Naive B cell (primary cell): ENCODE measurements around the gene FAM222B. TPM values are rescaled to one million over a fixed set of nuclear protein-coding genes. Genes with fewer than 3 reads are reported as not detected.
"Not testable (repeated sequence)": the region's sequence is repeated elsewhere in the genome, so short reads cannot be mapped to it uniquely, and the experiment has no call there.

Experiments
- ATAC-seq, 2 donors: fragments of 150-1000 bp; cut with Tn5 transposase; 2 replicates each; pipeline ENCODE4 v1.10.0; 2021; ENCODE audit warnings: low read depth in 2 of 2, mild to moderate bottlenecking in 2 of 2, moderate library complexity in 2 of 2
- DNase-seq: peaks from one replicate; pipeline ENCODE4 v3.0.0; 2022
- H3K27ac Mint-ChIP-seq, 6 donors: one replicate each; pipeline ENCODE4 v1.8.0; 2020 to 2022; ENCODE audit warnings: mild to moderate bottlenecking in 6 of 6, mixed read lengths in 6 of 6, moderate library complexity in 5 of 6, inconsistent platforms in 2 of 6
- H3K27me3 Mint-ChIP-seq, 3 donors: one replicate each; pipeline ENCODE4 v1.8.0; 2021 to 2022; ENCODE audit warnings: mixed read lengths in 3 of 3, mild to moderate bottlenecking in 1 of 3
- H3K36me3 Mint-ChIP-seq, 2 donors: one replicate each; pipeline ENCODE4 v1.8.0; 2020 to 2022; ENCODE audit warnings: mixed read lengths in 2 of 2, inconsistent platforms in 1 of 2, mild to moderate bottlenecking in 1 of 2
- H3K4me1 Mint-ChIP-seq, 3 donors: one replicate each; pipeline ENCODE4 v1.8.0; 2020 to 2022; ENCODE audit warnings: mixed read lengths in 3 of 3, inconsistent platforms in 1 of 3, mild to moderate bottlenecking in 1 of 3, moderate library complexity in 1 of 3
- H3K4me3 Mint-ChIP-seq, 8 donors: one replicate each; pipeline ENCODE4 v1.8.0; 2020 to 2022; ENCODE audit warnings: mild to moderate bottlenecking in 8 of 8, mixed read lengths in 8 of 8, moderate library complexity in 8 of 8, inconsistent platforms in 2 of 8
- H3K9me3 Mint-ChIP-seq, 7 donors: one replicate each; pipeline ENCODE4 v1.8.0; 2020 to 2022; ENCODE audit warnings: mixed read lengths in 7 of 7, mild to moderate bottlenecking in 5 of 7, inconsistent platforms in 2 of 7, moderate library complexity in 1 of 7
- polyA plus RNA-seq, 6 donors: library from polyadenylated mRNA; unstranded; fragments of 300-500 nt; fragmentation: Illumina TruSeq; gene quantifications; one replicate each; pipeline ENCODE4 v1.2.3, GENCODE V29; 2021; ENCODE audit warnings: low read depth in 6 of 6

The FAM222B gene
- polyA plus RNA-seq, 6 donors from 2014 or later: 6.6 to 19.4 (median 8.2) TPM

DNA sequence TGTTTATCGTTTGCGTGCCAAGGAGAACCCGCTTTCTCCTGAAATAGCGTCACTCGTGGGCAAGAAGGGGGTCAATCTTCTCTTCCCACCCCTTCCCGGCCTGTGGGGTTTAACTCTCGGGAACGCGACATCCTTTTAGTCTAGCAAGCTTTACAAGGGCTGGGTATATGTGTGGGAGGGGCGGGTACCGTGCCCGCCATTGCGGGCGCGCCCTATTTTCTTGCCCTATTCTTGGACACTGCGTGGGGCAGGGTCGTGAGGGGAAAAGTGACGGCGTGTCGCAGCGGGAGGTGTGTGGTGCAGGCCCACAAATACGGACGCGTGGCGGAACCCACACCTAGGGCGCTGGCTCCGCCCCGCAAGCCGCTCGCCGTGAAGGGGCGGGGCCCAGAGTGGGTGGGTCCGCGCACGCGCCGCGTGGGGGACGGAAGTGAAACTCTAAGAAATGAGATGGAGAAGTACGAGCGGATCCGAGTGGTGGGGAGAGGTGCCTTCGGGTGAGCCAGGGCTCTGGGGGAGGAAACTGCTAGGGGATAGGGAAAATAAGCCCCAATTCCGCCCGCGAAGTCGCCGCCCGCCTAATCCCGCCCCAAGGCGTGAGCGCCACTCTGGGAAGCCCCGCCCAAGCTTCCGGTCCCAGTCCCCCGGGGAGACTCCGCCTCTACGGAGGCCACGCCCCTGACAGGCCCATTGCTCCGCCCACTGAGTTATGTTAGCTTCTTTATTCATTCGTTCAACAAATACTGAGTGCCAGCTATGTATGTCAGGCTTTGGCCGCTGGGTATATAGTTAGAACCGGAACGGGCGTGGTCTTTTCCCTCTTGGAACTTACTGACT, 114.0 kb downstream of the FAM222B start, which contains the start of gene NEK8:
Gene NEK8 (plus strand): TSS at position 425 of the 837 bp plus-strand sequence. CDS start 26 bp downstream, at position 451.
- H3K36me3 Mint-ChIP-seq: peaks cover 6 to 10% of the 10 kb centered on the region in 2 donors
- peak; percentile 62 to 64 for ATAC-seq
- peaks cover 55 to 61% (median 57%) of the 10 kb centered on the region in 3 donors for H3K4me1 Mint-ChIP-seq
- no peaks in the 10 kb centered on the region for H3K27me3 Mint-ChIP-seq
- H3K9me3 Mint-ChIP-seq: no peaks in the 10 kb centered on the region
- peak; percentile 99 for DNase-seq
- peak within 1 kb of the TSS; percentile 99 to 100 (median 100) for H3K27ac Mint-ChIP-seq
- peak within 1 kb of the TSS; percentile 95 to 100 (median 97) for H3K4me3 Mint-ChIP-seq

- Mint-ChIP-seq H3K36me3 (peaks cover 6 to 10% of the 10 kb centered on the region in 2 donors), H3K27me3 (no peaks in the 10 kb centered on the region), H3K9me3 (no peaks in the 10 kb centered on the region), H3K4me3 (peak overlapping the region; percentile 95 to 100 (median 97)), H3K4me1 (peaks cover 52 to 68% (median 58%) of the 10 kb centered on the region in 3 donors), H3K27ac (peak overlapping the region; percentile 99 to 100 (median 100))
- DNase-seq (peak; percentile 89), ATAC-seq (peak; percentile 29 to 30)
Measured at GRCh38 chr17:28726627-28727491, 115.7 kb downstream of the FAM222B start.

DNA sequence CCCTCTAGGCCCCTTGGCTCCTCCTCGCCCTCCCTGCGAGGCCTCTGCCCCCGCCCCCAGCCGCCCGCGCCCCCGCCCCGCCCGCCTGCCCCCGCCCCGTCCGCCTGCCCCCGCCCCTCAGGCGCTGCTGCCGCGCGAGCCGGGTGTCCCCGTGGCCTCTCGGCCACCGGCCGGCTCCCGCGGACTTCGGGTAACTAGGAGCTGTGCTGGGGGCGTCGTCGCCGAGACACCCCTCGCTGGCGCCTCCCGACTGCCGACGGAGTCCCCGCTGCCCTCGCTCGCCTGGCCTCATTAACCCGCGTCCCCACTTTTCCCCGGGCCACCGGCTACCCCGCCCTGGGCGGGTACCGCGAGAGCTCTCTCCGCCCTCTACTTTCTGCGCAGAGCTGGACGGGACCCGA, 116.4 kb downstream of the FAM222B start, which contains the start of gene TLCD1:
Gene TLCD1 (minus strand): TSS at position 8 of the 401 bp plus-strand sequence. CDS start 136 bp downstream, outside the sequence.
- DNase-seq: peak; percentile 71
- H3K9me3 Mint-ChIP-seq: no peaks in the 10 kb centered on the region
- H3K4me1 Mint-ChIP-seq: peaks cover 55 to 71% (median 58%) of the 10 kb centered on the region in 3 donors
- H3K27me3 Mint-ChIP-seq: no peaks in the 10 kb centered on the region
- peak within 1 kb of the TSS; percentile 95 to 100 (median 97) for H3K4me3 Mint-ChIP-seq
- H3K27ac Mint-ChIP-seq: peak within 1 kb of the TSS; percentile 99 to 100 (median 100)
- peak; percentile 20 to 24 for ATAC-seq
- H3K36me3 Mint-ChIP-seq: peaks cover 6 to 10% of the 10 kb centered on the region in 2 donors

- H3K36me3 Mint-ChIP-seq: peaks cover 6 to 10% of the 10 kb centered on the region in 2 donors
- ATAC-seq: no peak
- H3K9me3 Mint-ChIP-seq: no peaks in the 10 kb centered on the region
- peak overlapping the region in 5 of 6 donors; percentile 22 to 92 (median 82) for H3K27ac Mint-ChIP-seq
- H3K4me1 Mint-ChIP-seq: peaks cover 56 to 71% (median 59%) of the 10 kb centered on the region in 3 donors
- H3K4me3 Mint-ChIP-seq: peak overlapping the region; percentile 80 to 100 (median 88)
- no peak for DNase-seq
- no peaks in the 10 kb centered on the region for H3K27me3 Mint-ChIP-seq
Measured at GRCh38 chr17:28725660-28726225, 116.8 kb downstream of the FAM222B start.

- peaks cover 56 to 75% (median 64%) of the 10 kb centered on the region in 3 donors for H3K4me1 Mint-ChIP-seq
- no peak for ATAC-seq
- peak overlapping the region; percentile 80 to 100 (median 86) for H3K4me3 Mint-ChIP-seq
- no peaks in the 10 kb centered on the region for H3K27me3 Mint-ChIP-seq
- DNase-seq: no peak
- peak overlapping the region; percentile 69 to 92 (median 82) for H3K27ac Mint-ChIP-seq
- no peaks in the 10 kb centered on the region for H3K9me3 Mint-ChIP-seq
- H3K36me3 Mint-ChIP-seq: peaks cover 10 to 11% of the 10 kb centered on the region in 2 donors
Measured at GRCh38 chr17:28725166-28725659, 117.4 kb downstream of the FAM222B start.

DNA sequence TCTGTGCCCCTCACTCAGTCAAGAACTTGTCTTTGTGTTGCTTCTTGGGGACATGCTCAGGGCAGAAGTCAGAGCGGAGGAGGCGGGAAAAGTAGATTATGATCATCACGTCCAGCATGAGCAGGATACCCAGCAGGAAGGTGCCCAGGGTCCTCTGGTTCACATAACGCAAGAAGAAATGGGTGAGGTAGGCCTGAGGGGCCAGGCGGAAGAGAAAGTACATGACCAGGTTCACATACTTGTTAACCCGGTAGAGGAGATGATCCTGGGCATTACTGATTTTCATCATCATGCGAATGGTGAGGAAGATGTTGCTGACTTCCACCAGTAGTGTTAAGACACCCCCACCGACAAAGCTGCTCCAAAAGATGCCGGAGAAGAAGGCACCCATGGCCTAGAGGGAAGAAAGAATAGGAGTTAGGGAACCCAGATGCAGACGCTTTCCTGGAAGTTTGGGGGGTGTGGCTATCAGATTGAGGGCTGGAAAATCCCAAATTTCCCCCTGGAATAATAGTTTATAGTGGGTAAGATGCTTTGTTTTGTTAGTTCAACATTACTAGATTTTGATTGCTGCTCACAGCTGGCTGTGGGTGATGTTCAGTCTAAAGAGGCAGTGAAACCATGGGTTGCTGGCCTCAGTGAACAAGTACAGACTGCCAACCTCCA, 118.0 kb downstream of the FAM222B start:
- Mint-ChIP-seq H3K27me3 (no peaks in the 10 kb centered on the region), H3K36me3 (peaks cover 10 to 16% of the 10 kb centered on the region in 2 donors), H3K4me1 (peaks cover 58 to 77% (median 65%) of the 10 kb centered on the region in 3 donors), H3K4me3 (peak overlapping the region; percentile 80 to 100 (median 86)), H3K9me3 (no peaks in the 10 kb centered on the region), H3K27ac (peak overlapping the region; percentile 16 to 92 (median 80))
- DNase-seq: no peak
- no peak for ATAC-seq

- not testable (repeated sequence) for H3K27me3 Mint-ChIP-seq, ATAC-seq, H3K9me3 Mint-ChIP-seq, DNase-seq
- peak overlapping the region in 3 of 6 donors; percentile 57 to 92 (median 84) for H3K27ac Mint-ChIP-seq
- H3K4me1 Mint-ChIP-seq: peaks cover 59 to 75% (median 65%) of the 10 kb centered on the region in 3 donors
- peak overlapping the region in 5 of 8 donors; percentile 61 to 100 (median 84) for H3K4me3 Mint-ChIP-seq
- peaks cover 10 to 16% of the 10 kb centered on the region in 2 donors for H3K36me3 Mint-ChIP-seq
Measured at GRCh38 chr17:28723836-28724499, 118.6 kb downstream of the FAM222B start.

- Mint-ChIP-seq H3K27me3 (no peaks in the 10 kb centered on the region), H3K36me3 (peaks cover 10 to 16% of the 10 kb centered on the region in 2 donors), H3K9me3 (no peaks in the 10 kb centered on the region), H3K4me3 (peak overlapping the region in 6 of 8 donors; percentile 15 to 91 (median 28)), H3K4me1 (peaks cover 59 to 74% (median 66%) of the 10 kb centered on the region in 3 donors), H3K27ac (peak overlapping the region in 2 of 6 donors; percentile 57 to 92)
- DNase-seq: no peak
- ATAC-seq: no peak
Measured at GRCh38 chr17:28723159-28723835, 119.3 kb downstream of the FAM222B start.

DNA sequence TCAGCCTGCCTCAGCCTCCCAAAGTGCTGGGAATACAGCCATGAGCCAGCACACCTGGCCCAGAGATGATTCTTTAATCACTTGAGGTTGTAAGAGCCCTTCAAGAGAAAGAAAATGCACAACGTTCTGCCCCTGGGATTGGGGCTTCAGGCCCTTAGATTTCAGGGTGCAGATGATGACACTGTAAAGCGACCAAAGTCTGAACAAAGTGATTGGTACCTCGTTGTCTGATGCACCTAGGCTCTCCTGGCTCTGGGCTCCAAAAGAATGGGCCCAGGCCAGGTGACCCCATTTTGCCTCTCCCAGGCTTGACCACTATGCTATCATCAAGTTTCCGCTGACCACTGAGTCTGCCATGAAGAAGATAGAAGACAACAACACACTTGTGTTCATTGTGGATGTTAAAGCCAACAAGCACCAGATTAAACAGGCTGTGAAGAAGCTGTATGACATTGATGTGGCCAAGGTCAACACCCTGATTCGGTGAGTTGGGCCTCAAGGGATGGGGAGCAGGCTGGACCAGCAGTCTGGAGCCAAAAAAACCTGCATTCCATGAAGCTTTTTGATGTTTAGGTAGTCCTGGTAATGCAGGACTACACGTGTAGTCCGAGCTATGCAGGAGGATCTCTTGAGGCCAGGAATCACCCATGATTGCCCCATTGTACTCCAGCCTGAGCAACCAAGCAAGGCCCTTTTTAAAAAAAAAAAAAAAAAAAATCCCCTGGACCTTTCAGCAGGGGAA, 120.0 kb downstream of the FAM222B start:
- Mint-ChIP-seq H3K9me3 (no peaks in the 10 kb centered on the region), H3K27ac (peak overlapping the region in 3 of 6 donors; percentile 38 to 83 (median 70)), H3K4me3 (peak overlapping the region in 5 of 8 donors; percentile 19 to 95 (median 63)), H3K27me3 (no peaks in the 10 kb centered on the region), H3K4me1 (peaks cover 60 to 72% (median 66%) of the 10 kb centered on the region in 3 donors), H3K36me3 (peaks cover 10 to 16% of the 10 kb centered on the region in 2 donors)
- ATAC-seq: no peak
- DNase-seq: no peak

GRCh38 chr17:28720997-28721329, 121.6 kb downstream of the FAM222B start:
- H3K9me3 Mint-ChIP-seq, DNase-seq, H3K27me3 Mint-ChIP-seq, ATAC-seq: not testable (repeated sequence)
- H3K36me3 Mint-ChIP-seq: peaks cover 10 to 16% of the 10 kb centered on the region in 2 donors
- H3K4me3 Mint-ChIP-seq: peak overlapping the region; percentile 92 to 100 (median 99)
- peaks cover 49 to 66% (median 59%) of the 10 kb centered on the region in 3 donors for H3K4me1 Mint-ChIP-seq
- H3K27ac Mint-ChIP-seq: peak overlapping the region in 5 of 6 donors; percentile 91 to 99 (median 98)
